NCI-H2107 (cell line): ENCODE results near the gene APOBEC3H.

ENCODE experiments used
- DNase-seq: peaks from one replicate; lab custom pipeline; 2025; lab: John Stamatoyannopoulos, UW

APOBEC3H gene

GRCh38 chr22:39135092-39135896 is 38.2 kb downstream of the APOBEC3H start:
- DNase-seq, result no peak

GRCh38 chr22:39136317-39136716 is 39.3 kb downstream of the APOBEC3H start:
- DNase-seq, result no peak

DNA sequence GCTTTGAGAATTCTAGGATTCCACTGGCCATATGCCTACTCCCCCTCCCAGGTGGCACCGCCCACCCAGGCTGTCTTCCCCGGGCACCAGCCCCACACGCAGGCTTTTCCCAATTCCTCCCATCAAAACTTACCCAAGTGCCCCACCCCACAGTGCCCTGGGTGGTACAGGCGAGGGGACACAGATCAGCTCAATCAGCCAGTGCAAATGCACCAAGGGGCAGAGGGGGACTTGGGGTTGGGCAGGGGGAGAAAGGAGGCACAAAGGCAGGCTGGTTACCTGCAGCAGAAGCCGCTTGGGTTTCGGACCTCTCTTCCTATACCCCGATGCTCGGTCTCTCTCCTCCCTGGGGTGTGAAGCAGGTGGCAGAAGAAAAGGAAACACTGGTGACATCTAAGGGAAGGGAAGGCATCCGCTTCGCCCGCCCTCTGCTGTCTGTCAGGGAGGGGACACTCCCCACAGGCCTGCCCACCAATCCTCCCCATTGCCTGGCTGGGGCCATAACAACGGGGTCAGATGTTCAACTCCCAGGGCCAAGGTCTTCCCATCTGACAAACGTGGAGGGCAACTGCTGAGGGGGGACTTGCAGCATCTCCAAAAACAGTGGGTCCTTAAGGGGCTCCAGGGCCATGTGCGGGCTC is 41.4 kb downstream of the APOBEC3H start:
- DNase-seq, result no peak

GRCh38 chr22:39139933-39140332 is 42.9 kb downstream of the APOBEC3H start:
- no peak for DNase-seq

- DNase-seq, result no peak
Observed at GRCh38 chr22:39142088-39142680, 45.1 kb downstream of the APOBEC3H start.

- no peak for DNase-seq
Observed at GRCh38 chr22:39144101-39144767, 47.2 kb downstream of the APOBEC3H start.

- DNase-seq, result no peak
Observed at GRCh38 chr22:39146256-39147101, 49.4 kb downstream of the APOBEC3H start.

- no peak for DNase-seq
Observed at GRCh38 chr22:39147335-39148025, 50.4 kb downstream of the APOBEC3H start.

- no peak for DNase-seq
Observed at GRCh38 chr22:39148026-39148726, 51.1 kb downstream of the APOBEC3H start.

- DNase-seq, result no peak
Observed at GRCh38 chr22:39148727-39149535, 51.9 kb downstream of the APOBEC3H start.

- DNase-seq, result no peak
Observed at GRCh38 chr22:39149915-39150847, 53.1 kb downstream of the APOBEC3H start.

GRCh38 chr22:39150848-39151215 is 53.8 kb downstream of the APOBEC3H start:
- no peak for DNase-seq

- DNase-seq, result no peak
Observed at GRCh38 chr22:39151329-39151975, 54.4 kb downstream of the APOBEC3H start.

DNA sequence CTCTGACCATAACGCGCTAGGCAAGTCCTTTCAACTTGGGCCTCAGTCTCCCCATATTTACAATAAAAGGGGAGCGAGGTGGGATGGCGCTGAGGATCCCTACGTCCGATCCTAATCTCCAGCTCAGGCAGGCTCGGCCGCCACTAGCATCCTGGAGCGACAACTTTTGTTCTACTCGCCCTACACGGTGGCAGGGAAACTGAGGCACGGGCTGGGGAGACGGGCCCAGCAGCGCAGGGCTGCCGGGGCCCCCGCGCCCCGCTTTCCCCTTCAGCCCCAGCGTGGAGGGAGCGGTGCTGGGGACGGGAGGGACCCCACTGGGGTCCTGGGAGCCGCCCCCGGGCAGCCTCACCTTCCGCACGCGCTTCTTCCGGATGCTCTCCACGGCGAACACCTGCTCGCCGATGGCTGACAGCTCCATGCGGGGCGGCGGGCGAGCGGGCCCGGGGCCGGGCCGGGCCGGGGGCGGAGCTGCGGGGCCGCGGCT is 55.0 kb downstream of the APOBEC3H start:
- DNase-seq, result no peak

DNA sequence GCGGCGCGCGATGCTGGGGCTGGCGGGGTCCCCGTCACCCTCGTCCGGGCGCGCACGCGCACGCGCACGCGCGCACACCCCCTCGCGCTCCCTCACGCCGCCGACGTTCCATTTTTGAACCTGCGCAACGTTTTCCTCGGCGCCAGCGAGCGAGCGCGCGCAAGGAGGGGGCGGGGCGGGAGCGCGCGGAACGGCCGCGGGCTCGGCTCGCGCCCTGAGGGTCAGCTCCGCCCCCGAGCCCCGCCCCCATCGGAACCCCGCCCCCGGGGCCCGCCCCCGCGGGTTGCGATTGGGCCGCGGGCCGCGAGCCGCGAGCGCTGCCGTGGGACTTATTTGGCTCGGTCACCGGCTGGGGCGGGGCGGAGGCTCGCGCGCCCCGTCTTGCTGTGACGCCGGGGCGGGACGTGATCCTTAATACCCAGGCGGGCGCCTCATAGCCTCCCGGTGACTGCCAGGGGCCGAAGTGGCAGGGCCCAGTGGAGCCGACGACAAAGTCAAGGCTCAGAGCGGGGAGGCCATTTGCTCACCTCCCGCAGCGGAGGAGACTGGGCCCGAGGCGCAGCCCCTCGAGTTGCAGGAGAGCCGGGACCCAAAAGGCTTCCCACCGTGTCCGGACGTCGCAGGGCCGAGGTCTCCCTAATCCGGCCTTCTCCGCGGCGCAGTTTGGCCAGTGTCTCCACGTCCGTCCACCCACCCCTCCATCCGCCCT is 55.6 kb downstream of the APOBEC3H start, which contains the start of gene CBX7:
Gene CBX7, minus strand, starts transcription at position 170 of the 709 bp plus-strand sequence. CDS start 236 bp downstream, outside the sequence.
- peak; percentile 44 for DNase-seq

GRCh38 chr22:39153220-39153717 is 56.2 kb downstream of the APOBEC3H start:
- no peak for DNase-seq
